NCI-H2227 treated with DMSO at 0.1 percent for 48 hours (cell line): ENCODE results near the gene OR8H1.

ENCODE experiments used
- DNase-seq: peaks from one replicate; lab custom pipeline; 2025; lab: John Stamatoyannopoulos, UW

The OR8H1 gene

GRCh38 chr11:56292154-56292553, at the start of gene OR8H1:
Gene OR8H1 (minus strand): TSS chr11:56292254. CDS start chr11:56291062, 1,192 bp downstream.
- DNase-seq, result no peak

GRCh38 chr11:56340289-56340688, 48.2 kb upstream of the OR8H1 start:
- no peak for DNase-seq

- DNase-seq, result no peak
Measured at GRCh38 chr11:56333156-56333555, 41.1 kb upstream of the OR8H1 start.

GRCh38 chr11:56331861-56332491, 39.9 kb upstream of the OR8H1 start:
- DNase-seq, result no peak

GRCh38 chr11:56314844-56315243, 22.8 kb upstream of the OR8H1 start, which contains the start of gene OR8K3:
Gene OR8K3 (plus strand): TSS chr11:56315144. CDS start chr11:56318307, 3,163 bp downstream.
- no peak for DNase-seq

- no peak for DNase-seq
Measured at GRCh38 chr11:56307836-56308235, 15.8 kb upstream of the OR8H1 start.

- DNase-seq, result no peak
Measured at GRCh38 chr11:56296898-56297297, 4.8 kb upstream of the OR8H1 start.

GRCh38 chr11:56273854-56274253, 18.2 kb downstream of the OR8H1 start, which contains the start of gene OR5T1:
Gene OR5T1 (plus strand): TSS chr11:56274154. CDS start chr11:56275639, 1,485 bp downstream.
- DNase-seq, result no peak

GRCh38 chr11:56271092-56271491, 21.0 kb downstream of the OR8H1 start:
- no peak for DNase-seq

GRCh38 chr11:56251954-56252353, 40.1 kb downstream of the OR8H1 start, which contains the start of gene OR5T3:
Gene OR5T3 (plus strand): TSS chr11:56252254. CDS start chr11:56252254, 0 bp downstream.
- DNase-seq, result no peak
